Gastroesophageal sphincter (tissue), 4 donors: Measurements from ENCODE around the gene CNTNAP2. TPM values are rescaled to one million over a fixed set of nuclear protein-coding genes. Genes with fewer than 3 reads are reported as not detected.

Experiments used
- ATAC-seq: fragments of 150-250 bp; one replicate; pipeline ENCODE4 v1.9.1; 2016; ENCODE audit warnings: mild to moderate bottlenecking, moderate library complexity
- H3K27ac ChIP-seq, 4 donors: fragments of 200-600 bp; sonication (generic) in 3 of 4; 1 replicate in 3 of 4; 2 replicates in 1 of 4; pipeline ENCODE4 v1.5.1; 2016 to 2019
- H3K27me3 ChIP-seq: fragments of 200-600 bp; sonication (generic); one replicate; pipeline ENCODE4 v1.5.1; 2019
- H3K36me3 ChIP-seq, 2 donors: fragments of 200-600 bp; sonication (generic); one replicate each; pipeline ENCODE4 v1.5.1; 2019; ENCODE audit warnings: control low read depth in 1 of 2
- H3K4me1 ChIP-seq, 3 donors: fragments of 200-600 bp; sonication (generic); 1 replicate in 2 of 3; 2 replicates in 1 of 3; pipeline ENCODE4 v1.5.1; 2016 to 2019; ENCODE audit warnings: control low read depth in 2 of 3
- H3K4me3 ChIP-seq, 2 donors: fragments of 200-600 bp; sonication (generic); one replicate each; pipeline ENCODE4 v1.5.1; 2019; ENCODE audit warnings: mild to moderate bottlenecking in 1 of 2, moderate library complexity in 1 of 2
- H3K9me3 ChIP-seq, 3 donors: fragments of 200-600 bp; sonication (generic); one replicate each; pipeline ENCODE4 v1.5.1; 2017 to 2019; ENCODE audit warnings: control low read depth in 2 of 3
- EP300 ChIP-seq: sonication (generic); formaldehyde crosslinking; IDR thresholded peaks from one replicate; pipeline ENCODE4 v1.6.1; 2017; ENCODE audit warnings: antibody characterized with exemption, mild to moderate bottlenecking
- POLR2A ChIP-seq, 2 donors: fragments of 450-650 bp; IDR thresholded peaks; one replicate each; pipeline ENCODE4 v1.6.1; 2017; ENCODE audit warnings: antibody characterized with exemption in 2 of 2, mild to moderate bottlenecking in 2 of 2, moderate library complexity in 1 of 2
- POLR2AphosphoS5 ChIP-seq: sonication (generic); formaldehyde crosslinking; IDR thresholded peaks from one replicate; pipeline ENCODE4 v1.6.1; 2017; ENCODE audit warnings: antibody characterized with exemption
- WGBS, 2 donors: methylation state at CpG; one replicate each; pipeline ENCODE4 v1.1.5; 2018; ENCODE audit warnings: low coverage in 1 of 2; 5-methylcytosine and 5-hydroxymethylcytosine counted together
- total RNA-seq, 4 donors: library from RNA; depleted of rRNA; stranded (reverse); fragments of >200 nt; gene quantifications; one replicate each; pipeline ENCODE4 v1.1.0, GENCODE V29; 2016
- TF ChIP-seq, protein P1 (sequence below), 4 experiments: fragments of 200-600 bp in 2 of 4; fragments of 450-650 bp in 2 of 4; sonication (generic) in 1 of 4; IDR thresholded peaks; one replicate each; pipeline ENCODE4 v1.5.1; 2017 to 2019; ENCODE audit warnings: antibody characterized with exemption in 4 of 4, mild to moderate bottlenecking in 2 of 4, moderate library complexity in 2 of 4

CNTNAP2 gene
- total RNA-seq, 4 donors from 2014 or later, result 1.5 to 8.9 (median 3.2) TPM

DNA sequence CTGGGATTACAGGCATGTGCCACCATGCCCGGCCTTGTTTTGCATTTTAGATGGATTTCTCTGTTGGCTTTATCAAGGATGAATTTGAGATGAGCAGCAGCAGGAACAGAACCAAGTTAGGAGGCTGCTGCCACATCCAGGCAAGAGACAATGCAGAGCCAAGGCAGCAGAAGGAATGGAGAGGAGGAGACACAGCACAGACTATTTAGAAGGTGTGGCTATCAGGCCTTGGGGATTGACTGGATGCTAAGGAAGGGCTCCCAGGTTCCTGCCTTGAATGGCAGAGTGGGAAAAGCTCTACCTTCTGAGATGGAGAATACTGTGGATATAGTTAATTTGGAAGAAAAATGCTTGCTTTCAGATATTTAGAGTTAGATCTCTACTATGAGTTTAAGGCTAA, 1989.3 kb downstream of the CNTNAP2 start:
- Histone ChIP-seq H3K9me3 (no peaks in the 10 kb centered on the region), H3K27me3 (no peaks in the 10 kb centered on the region), H3K27ac (no peak overlapping the region), H3K4me3 (no peak overlapping the region), H3K4me1 (no peaks in the 10 kb centered on the region), H3K36me3 (no peaks in the 10 kb centered on the region)
- TF ChIP-seq, protein P1, sequence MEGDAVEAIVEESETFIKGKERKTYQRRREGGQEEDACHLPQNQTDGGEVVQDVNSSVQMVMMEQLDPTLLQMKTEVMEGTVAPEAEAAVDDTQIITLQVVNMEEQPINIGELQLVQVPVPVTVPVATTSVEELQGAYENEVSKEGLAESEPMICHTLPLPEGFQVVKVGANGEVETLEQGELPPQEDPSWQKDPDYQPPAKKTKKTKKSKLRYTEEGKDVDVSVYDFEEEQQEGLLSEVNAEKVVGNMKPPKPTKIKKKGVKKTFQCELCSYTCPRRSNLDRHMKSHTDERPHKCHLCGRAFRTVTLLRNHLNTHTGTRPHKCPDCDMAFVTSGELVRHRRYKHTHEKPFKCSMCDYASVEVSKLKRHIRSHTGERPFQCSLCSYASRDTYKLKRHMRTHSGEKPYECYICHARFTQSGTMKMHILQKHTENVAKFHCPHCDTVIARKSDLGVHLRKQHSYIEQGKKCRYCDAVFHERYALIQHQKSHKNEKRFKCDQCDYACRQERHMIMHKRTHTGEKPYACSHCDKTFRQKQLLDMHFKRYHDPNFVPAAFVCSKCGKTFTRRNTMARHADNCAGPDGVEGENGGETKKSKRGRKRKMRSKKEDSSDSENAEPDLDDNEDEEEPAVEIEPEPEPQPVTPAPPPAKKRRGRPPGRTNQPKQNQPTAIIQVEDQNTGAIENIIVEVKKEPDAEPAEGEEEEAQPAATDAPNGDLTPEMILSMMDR (IDR thresholded peaks at IDR 0.05), result no peak
- TF ChIP-seq POLR2A (IDR thresholded peaks at IDR 0.05) (no peak), EP300 (no peak), POLR2AphosphoS5 (no peak)
- no peak for ATAC-seq
- WGBS, 2 donors, result no CpG with 5 or more reads among the region's 1 CpG

GRCh38 chr7:148107443-148108127, 1991.0 kb downstream of the CNTNAP2 start:
- TF ChIP-seq POLR2A (IDR thresholded peaks at IDR 0.05), result no peak
- no peak for TF ChIP-seq EP300
- TF ChIP-seq, protein P1 (IDR thresholded peaks at IDR 0.05), result no peak
- no peak for TF ChIP-seq POLR2AphosphoS5
- Histone ChIP-seq H3K27me3 (no peaks in the 10 kb centered on the region), H3K36me3 (no peaks in the 10 kb centered on the region), H3K4me3 (no peak overlapping the region), H3K4me1 (no peaks in the 10 kb centered on the region), H3K27ac (no peak overlapping the region), H3K9me3 (no peaks in the 10 kb centered on the region)
- ATAC-seq, result no peak
- 82 to 94% methylated on average over 4 to 6 of the region's 6 CpGs for WGBS, 2 donors

GRCh38 chr7:148108381-148108780, 1991.8 kb downstream of the CNTNAP2 start:
- no peak overlapping the region for H3K4me3 ChIP-seq
- 50 to 55% methylated on average over 3 to 4 of the region's 4 CpGs for WGBS, 2 donors

GRCh38 chr7:148110097-148110868, 1993.7 kb downstream of the CNTNAP2 start:
- Histone ChIP-seq H3K4me1 (no peaks in the 10 kb centered on the region), H3K27ac (no peak overlapping the region), H3K36me3 (no peaks in the 10 kb centered on the region), H3K4me3 (no peak overlapping the region), H3K27me3 (no peaks in the 10 kb centered on the region), H3K9me3 (no peaks in the 10 kb centered on the region)
- WGBS, 2 donors, result 76 to 100% methylated on average over 1 to 7 of the region's 13 CpGs
- no peak for ATAC-seq
- TF ChIP-seq POLR2AphosphoS5, result no peak
- no peak for TF ChIP-seq EP300
- TF ChIP-seq, protein P1 (IDR thresholded peaks at IDR 0.05), result no peak
- TF ChIP-seq POLR2A (IDR thresholded peaks at IDR 0.05), result no peak

More at GRCh38 chr7:148108381-148108780, 1991.8 kb downstream of the CNTNAP2 start:
- no peak for ATAC-seq
- no peak overlapping the region for H3K27ac ChIP-seq
- no peaks in the 10 kb centered on the region for H3K4me1 ChIP-seq
- H3K9me3 ChIP-seq, result no peaks in the 10 kb centered on the region
- no peaks in the 10 kb centered on the region for H3K36me3 ChIP-seq
- TF ChIP-seq POLR2A (IDR thresholded peaks at IDR 0.05), result no peak
- no peak for TF ChIP-seq POLR2AphosphoS5
- no peak for TF ChIP-seq EP300
- TF ChIP-seq, protein P1 (IDR thresholded peaks at IDR 0.05), result no peak
- H3K27me3 ChIP-seq, result no peaks in the 10 kb centered on the region
